HG03039 (cell line): Measurements from ENCODE around the gene ELFN1.
"Not testable (repeated sequence)": the region's sequence is repeated elsewhere in the genome, so short reads cannot be mapped to it uniquely, and the experiment has no call there.

ENCODE experiments used
- ATAC-seq: cut with Tn5 transposase; IDR thresholded peaks from one replicate; pipeline ENCODE4 v1.9.1; 2021; ENCODE audit warnings: mild to moderate bottlenecking, moderate library complexity; ENCODE audit not compliant: unreplicated experiment

ELFN1 gene

GRCh38 chr7:1707756-1708595 lies 37.9 kb downstream of the ELFN1 start:
- ATAC-seq: no peak

DNA sequence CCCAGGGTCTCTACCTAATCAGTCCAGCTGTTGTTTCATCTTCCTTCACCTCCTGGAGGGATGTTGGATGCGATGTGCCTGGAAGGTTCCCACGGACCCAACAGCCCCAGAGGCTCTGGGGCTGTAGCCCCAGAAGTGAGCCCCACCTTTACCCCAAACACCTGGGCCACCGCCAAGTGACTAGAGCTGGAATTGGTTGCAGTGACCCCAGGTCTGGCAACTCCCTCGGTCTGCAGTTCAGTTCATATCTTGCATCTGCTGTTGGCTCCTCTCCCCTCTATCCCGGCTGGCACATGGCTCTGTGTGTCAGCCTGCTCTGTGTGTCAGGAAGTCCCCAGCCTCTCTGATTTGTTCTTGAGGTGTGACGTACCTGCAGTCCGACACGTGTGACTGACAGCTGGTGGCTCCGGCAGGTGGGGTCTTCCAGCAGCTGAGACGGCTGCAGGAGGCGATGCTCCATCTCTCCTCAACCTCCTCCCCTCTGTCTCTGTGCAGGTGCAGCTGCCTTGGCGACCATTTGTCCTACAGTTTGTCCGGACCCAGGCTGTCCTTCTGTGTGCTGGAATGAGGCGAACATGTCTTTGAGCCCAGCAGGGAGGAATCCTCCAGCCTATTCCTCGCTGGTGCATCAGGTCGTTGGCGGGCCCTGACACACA lies 38.6 kb downstream of the ELFN1 start:
- no peak for ATAC-seq

DNA sequence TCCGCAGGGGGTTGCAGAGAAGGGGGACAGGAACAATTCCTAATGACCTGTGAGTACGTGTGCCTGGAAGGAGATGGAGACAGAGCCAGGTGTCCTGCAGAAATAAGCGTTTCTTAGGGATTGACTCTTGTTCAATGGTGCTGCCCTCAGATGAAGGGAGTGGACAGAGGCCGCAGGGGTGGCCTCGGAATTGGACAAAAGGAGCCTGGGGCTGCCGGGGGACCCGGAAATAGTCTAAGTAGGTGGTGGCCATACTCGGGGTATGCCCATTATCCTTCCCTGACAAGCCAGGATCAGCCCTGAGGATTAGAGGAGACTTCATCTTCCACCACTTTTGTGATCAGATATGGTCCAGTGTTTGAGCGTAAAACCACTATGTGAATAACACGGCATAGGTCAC lies 39.2 kb downstream of the ELFN1 start:
- ATAC-seq: no peak

DNA sequence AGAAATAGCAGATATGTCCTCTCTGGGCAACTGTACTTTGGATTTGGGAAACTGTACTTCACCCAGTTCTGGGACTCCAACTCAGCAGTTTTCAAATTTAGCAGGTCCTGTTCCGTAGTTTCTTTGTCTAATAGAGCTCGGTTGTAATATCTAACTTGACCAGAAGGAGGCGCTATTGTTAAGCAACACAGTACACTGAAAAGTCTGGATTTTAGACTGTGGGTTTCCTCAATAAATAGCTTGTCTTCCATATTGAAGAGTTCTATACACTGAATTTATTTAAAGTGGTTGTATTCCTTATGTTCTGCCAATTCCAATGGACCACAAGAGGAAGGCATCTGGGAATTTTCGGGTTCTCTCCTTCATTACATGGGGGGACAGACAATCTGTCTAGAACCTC lies 39.8 kb downstream of the ELFN1 start:
- ATAC-seq: no peak

GRCh38 chr7:1710936-1711335 lies 40.9 kb downstream of the ELFN1 start:
- no peak for ATAC-seq

- ATAC-seq: no peak
Measured at GRCh38 chr7:1712907-1713501, 42.9 kb downstream of the ELFN1 start.

DNA sequence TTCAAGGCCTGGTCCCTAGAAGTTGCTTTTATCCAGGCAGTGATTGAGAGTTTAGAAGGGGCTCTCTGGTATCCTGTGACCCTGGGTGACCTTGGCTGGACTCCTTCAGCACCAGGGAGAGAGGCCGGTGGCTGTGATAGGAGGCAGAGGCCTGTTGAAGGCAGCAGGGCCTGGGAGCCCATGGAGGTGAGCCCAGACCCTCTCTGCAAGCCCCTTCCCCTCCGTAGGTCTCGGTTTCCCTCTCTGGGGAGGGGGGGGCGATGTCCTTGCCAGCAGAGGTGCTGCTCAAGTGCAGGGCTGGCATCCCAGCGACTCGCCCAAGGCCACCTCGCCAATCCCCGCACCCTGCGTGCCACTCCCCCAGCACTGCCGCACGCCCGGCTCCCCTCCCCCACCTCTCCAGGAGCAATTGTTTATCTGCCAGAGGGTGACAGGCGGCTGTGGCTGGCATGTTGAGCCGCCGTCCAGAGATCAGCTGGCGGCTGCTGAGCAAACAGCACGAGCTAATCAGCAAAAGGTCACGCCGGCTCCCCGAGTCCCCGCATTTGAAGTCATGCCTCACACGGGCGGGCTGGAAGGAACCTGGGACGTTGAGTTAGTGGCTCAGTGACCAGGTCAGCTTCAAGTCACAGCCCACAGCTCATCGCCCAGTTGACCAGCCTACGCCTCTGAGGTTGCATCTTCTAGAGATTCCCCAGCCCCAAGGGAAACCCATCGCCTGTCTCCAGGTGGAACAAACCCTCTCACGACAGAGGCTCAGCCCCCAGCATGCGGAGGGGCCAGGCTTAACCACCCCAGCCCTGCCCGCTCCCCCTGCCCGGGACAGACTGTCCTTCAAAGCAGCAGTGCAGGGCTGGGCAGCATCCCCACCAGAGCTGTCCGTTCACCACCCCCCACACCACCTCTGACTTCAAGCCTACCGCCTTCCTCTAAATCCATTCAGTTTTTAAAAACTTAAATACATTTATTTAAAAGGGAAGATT lies 43.7 kb downstream of the ELFN1 start:
- ATAC-seq: no peak

- ATAC-seq: no peak
Measured at GRCh38 chr7:1714583-1715330, 44.7 kb downstream of the ELFN1 start.

DNA sequence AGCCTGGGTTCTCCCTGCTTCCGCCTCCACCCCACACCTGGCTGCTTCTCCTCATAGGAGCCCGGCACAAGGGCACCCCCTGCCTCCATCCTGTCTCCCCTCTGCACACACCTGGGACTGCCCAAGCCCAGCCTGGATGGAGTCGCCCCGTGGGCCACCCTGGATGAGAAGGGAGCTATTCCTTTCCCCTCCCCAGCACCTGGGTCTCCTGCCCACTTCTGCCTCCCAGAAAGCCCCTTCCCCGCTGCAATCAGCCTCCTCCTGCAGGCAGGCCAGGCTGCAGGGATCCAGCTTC lies 45.2 kb downstream of the ELFN1 start:
- no peak for ATAC-seq

DNA sequence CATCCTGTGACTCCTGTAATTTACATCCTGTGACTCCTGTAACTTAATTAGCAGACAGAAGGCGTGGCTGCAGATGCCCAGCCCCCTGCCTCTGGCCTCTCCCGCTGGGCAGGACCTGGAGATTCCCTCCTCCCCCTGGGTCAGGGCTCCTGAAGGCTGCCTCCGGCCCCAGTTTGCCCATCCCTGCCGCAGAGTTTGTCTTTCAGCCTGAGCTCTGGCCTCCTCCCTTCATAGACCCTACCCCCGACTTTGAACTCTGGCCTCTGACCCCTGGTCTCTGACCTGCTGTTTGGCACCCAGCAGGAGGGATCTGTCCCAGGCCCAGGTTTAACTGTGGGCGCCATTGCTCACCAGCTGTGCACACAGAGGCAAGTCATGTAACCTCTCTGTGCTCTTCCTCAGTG lies 45.6 kb downstream of the ELFN1 start:
- ATAC-seq: no peak

- ATAC-seq: no peak
Measured at GRCh38 chr7:1716263-1717094, 46.4 kb downstream of the ELFN1 start.

GRCh38 chr7:1717095-1717483 lies 47.0 kb downstream of the ELFN1 start:
- no peak for ATAC-seq

DNA sequence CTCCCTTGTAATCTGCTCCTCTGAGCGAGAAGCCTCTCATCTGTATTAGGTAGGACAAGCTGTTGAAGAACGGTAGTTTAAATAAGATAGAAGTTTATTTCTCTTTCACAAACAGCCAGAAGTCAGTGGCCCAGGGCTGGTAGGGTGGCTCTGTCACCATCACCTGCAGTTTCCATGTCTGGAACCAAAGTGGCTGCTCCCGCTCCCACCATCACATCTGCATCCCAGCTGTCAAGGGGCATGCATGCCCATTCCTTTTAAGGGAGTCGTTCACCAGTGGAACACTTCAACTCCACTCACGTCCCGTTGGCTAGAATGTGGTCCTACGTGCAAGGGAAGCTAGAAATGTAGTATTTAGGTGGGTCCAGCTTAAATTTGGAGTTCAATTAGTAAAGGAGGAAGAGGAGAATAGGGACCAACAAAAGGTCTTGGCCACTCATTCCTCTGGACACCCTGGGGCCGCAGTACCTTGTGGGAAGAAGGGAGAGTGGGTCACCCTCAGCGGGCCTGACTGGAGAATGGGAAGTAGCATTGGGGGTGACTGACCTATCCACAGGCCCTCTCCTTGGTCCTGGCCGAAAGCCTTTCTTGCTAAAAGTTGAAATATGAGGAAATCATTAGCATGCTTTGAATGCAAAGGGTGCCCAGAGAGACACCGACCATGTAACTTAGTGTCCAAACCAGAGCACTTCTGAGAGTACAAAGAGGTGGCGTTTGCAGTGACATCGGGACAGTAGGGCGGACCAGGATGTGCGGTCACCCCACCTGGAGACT lies 48.0 kb downstream of the ELFN1 start:
- ATAC-seq: no peak

DNA sequence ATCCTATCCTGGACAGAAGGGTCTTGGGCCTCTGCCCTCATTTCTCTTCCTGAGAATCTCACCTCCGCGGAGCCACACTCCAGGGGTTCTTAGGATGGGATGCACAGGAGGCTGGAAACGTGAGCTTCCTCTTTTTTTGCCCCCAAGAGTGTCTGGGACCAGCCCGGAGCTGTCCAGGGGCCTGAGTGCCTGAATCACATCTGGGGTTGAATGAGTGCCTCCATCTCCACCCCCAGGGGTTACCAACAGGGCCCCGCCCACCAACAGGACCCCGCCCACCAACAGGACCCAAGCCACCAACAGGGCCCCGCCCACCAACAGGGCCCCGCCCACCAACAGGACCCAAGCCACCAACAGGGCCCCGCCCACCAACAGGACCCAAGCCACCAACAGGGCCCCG lies 48.8 kb downstream of the ELFN1 start:
- ATAC-seq: not testable (repeated sequence)

- ATAC-seq: not testable (repeated sequence)
Measured at GRCh38 chr7:1719256-1719655, 49.2 kb downstream of the ELFN1 start.

DNA sequence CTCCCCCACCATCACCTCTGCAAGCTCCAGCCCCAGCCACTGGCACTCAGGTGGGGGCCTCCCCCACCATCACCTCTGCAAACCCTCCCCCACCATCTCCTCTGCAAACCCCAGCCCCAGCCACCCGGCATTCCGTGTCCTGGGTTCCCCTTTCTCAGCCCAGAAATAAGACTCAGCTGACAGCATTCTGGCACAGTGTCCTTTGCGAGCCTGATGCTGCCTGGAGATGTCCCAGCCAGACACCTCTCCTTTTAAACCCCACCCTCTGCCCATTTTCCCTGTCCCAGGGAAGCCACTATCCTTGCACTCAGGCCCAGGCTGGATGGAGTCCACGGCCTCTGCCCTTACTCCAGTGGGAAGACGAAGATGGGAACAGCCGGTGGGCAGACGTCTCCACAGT lies 49.8 kb downstream of the ELFN1 start:
- ATAC-seq: no peak

DNA sequence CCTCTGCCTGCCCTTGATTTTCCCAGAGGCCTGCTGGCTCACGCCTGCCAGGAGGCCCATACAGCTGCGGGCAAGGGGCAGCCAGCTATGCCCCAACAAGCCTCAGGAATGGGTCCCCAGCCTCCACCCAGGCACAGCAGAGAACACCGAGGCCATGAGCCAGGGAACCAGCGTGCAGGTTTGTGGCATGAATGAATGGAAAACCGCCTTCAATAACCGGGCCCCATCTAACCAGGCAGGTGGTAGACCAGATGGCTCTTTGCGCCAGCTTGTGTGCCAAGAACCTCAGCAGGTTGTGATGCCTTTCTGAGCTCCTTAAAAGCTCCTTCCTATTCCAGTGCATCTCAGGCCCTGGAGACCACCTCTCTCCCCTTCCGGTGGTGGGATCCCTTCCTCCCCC lies 50.2 kb downstream of the ELFN1 start:
- ATAC-seq: no peak

GRCh38 chr7:1721047-1721690 lies 51.1 kb downstream of the ELFN1 start:
- ATAC-seq: no peak
